ENCODE data around the gene FCHSD2.

GRCh38 chr11:72788241-72788640 is 353.9 kb downstream of the FCHSD2 start:
- no peak for TF ChIP-seq CTCF (IDR thresholded peaks at IDR 0.05)
- TF ChIP-seq POLR2A (IDR thresholded peaks at IDR 0.05; ENCODE audit: low read depth) = no peak
- TF ChIP-seq POLR2AphosphoS5 (IDR thresholded peaks at IDR 0.05) = no peak
